IMR-90 (cell line): Measurements from ENCODE around the gene TMEM181. TPM values are rescaled to one million over a fixed set of nuclear protein-coding genes. Genes with fewer than 3 reads are reported as not detected.

Source experiments
- ATAC-seq: fragments of 200-7000 bp; cut with Tn5 transposase; 2 replicates; pipeline ENCODE4 v1.9.1; 2020; ENCODE audit warnings: low read depth, mild to moderate bottlenecking, moderate library complexity
- BruUV-seq: library from RNA; stranded (reverse); fragments of 400-500 nt; replicated peaks from 2 replicates; lab custom pipeline; 2021; lab: Mats Ljungman, UMichigan
- CTCF ChIA-PET: fragments of 300-600 bp; formaldehyde crosslinking; extraction: SDS; loops from one replicate; lab custom pipeline; 2021; ENCODE audit warnings: antibody characterized with exemption; lab: Yijun Ruan, JAX
- POLR2A ChIA-PET: fragments of 300-600 bp; sonication (Branson Sonifier 250); formaldehyde crosslinking; loops from one replicate; lab custom pipeline; 2022; ENCODE audit warnings: antibody characterized with exemption; ENCODE audit not compliant: unreplicated experiment; lab: Charles Lee
- DNase-seq: peaks from one replicate; pipeline ENCODE4 v3.0.0; 2013
- H2AFZ ChIP-seq: replicated peaks from 2 replicates; pipeline ENCODE3; 2013; ENCODE audit warnings: low read length, mild to moderate bottlenecking; ENCODE audit not compliant: poor library complexity
- H2AK5ac ChIP-seq: 2 replicates; pipeline ENCODE4 v1.6.1; 2013; ENCODE audit warnings: low read depth, low read length, inconsistent platforms
- H2AK9ac ChIP-seq: replicated peaks from 2 replicates; pipeline ENCODE3; 2013; ENCODE audit warnings: mild to moderate bottlenecking, low read depth, low read length, moderate library complexity; ENCODE audit not compliant: poor library complexity
- H2BK120ac ChIP-seq: 2 replicates; pipeline ENCODE4 v1.6.1; 2013; ENCODE audit warnings: low read depth, low read length, inconsistent platforms
- H2BK15ac ChIP-seq: 3 replicates; pipeline ENCODE4 v1.6.1; 2013; ENCODE audit warnings: low read depth, low read length, inconsistent platforms
- H2BK20ac ChIP-seq: 2 replicates; pipeline ENCODE4 v1.6.1; 2013; ENCODE audit warnings: low read depth, mild to moderate bottlenecking, inconsistent platforms, low read length, moderate library complexity
- H2BK5ac ChIP-seq: 2 replicates; pipeline ENCODE4 v1.6.1; 2013; ENCODE audit warnings: mild to moderate bottlenecking, low read depth, low read length, inconsistent platforms; ENCODE audit not compliant: poor library complexity, severe bottlenecking
- H3K14ac ChIP-seq: replicated peaks from 2 replicates; pipeline ENCODE4 v1.6.1; 2013; ENCODE audit warnings: low read depth, low read length, inconsistent platforms
- H3K18ac ChIP-seq: 2 replicates; pipeline ENCODE4 v1.6.1; 2013; ENCODE audit warnings: low read depth, low read length, control low read depth
- H3K23ac ChIP-seq: 2 replicates; pipeline ENCODE4 v1.6.1; 2013; ENCODE audit warnings: low read depth, low read length, inconsistent platforms
- H3K27ac ChIP-seq: 2 replicates; pipeline ENCODE4 v1.5.1; 2013; ENCODE audit warnings: mild to moderate bottlenecking, control low read depth, low read length; ENCODE audit not compliant: insufficient read depth
- H3K27me3 ChIP-seq: 2 replicates; pipeline ENCODE4 v1.6.1; 2013; ENCODE audit warnings: low read length; ENCODE audit not compliant: control insufficient read depth, insufficient read depth
- H3K36me3 ChIP-seq: 2 replicates; pipeline ENCODE4 v1.6.1; 2013; ENCODE audit warnings: low read length, mixed read lengths; ENCODE audit not compliant: control insufficient read depth, insufficient read depth
- H3K4ac ChIP-seq: 2 replicates; pipeline ENCODE4 v1.6.1; 2013; ENCODE audit warnings: low read depth, low read length, inconsistent platforms
- H3K4me1 ChIP-seq: 2 replicates; pipeline ENCODE4 v1.6.1; 2013; ENCODE audit warnings: low read length, mixed read lengths; ENCODE audit not compliant: control insufficient read depth, insufficient read depth
- H3K4me2 ChIP-seq: 2 replicates; pipeline ENCODE4 v1.6.1; 2013; ENCODE audit warnings: low read depth, mild to moderate bottlenecking, control low read depth, low read length, moderate library complexity
- H3K4me3 ChIP-seq: 2 replicates; pipeline ENCODE4 v1.5.1; 2013; ENCODE audit warnings: low read depth, mild to moderate bottlenecking, control low read depth, low read length, moderate library complexity; ENCODE audit not compliant: insufficient read depth
- H3K56ac ChIP-seq: 2 replicates; pipeline ENCODE4 v1.6.1; 2013; ENCODE audit warnings: low read length, inconsistent platforms; ENCODE audit not compliant: insufficient read depth; ENCODE audit errors: extremely low read depth
- H3K79me1 ChIP-seq, 2 experiments: 2 replicates each; pipeline ENCODE4 v1.6.1; 2013; ENCODE audit warnings: low read length in 2 of 2, inconsistent platforms in 1 of 2, low read depth in 1 of 2
- H3K9ac ChIP-seq: 2 replicates; pipeline ENCODE4 v1.6.1; 2013; ENCODE audit warnings: low read depth, low read length, control low read depth
- H3K9me1 ChIP-seq: 2 replicates; pipeline ENCODE4 v1.6.1; 2013; ENCODE audit warnings: low read length, inconsistent platforms; ENCODE audit not compliant: insufficient read depth
- H3K9me3 ChIP-seq: 2 replicates; pipeline ENCODE4 v1.6.1; 2013; ENCODE audit warnings: low read length; ENCODE audit not compliant: control insufficient read depth, insufficient read depth
- H4K20me1 ChIP-seq: 2 replicates; pipeline ENCODE4 v1.6.1; 2013; ENCODE audit warnings: low read length, inconsistent platforms; ENCODE audit not compliant: insufficient read depth
- H4K5ac ChIP-seq: 2 replicates; pipeline ENCODE4 v1.6.1; 2013; ENCODE audit warnings: mild to moderate bottlenecking, low read depth, low read length, control low read depth
- H4K8ac ChIP-seq, 2 experiments: 2 replicates each; pipeline ENCODE4 v1.6.1; 2013; ENCODE audit warnings: low read depth in 2 of 2, low read length in 2 of 2, control low read depth in 1 of 2, inconsistent platforms in 1 of 2
- H4K91ac ChIP-seq: 2 replicates; pipeline ENCODE4 v1.6.1; 2013; ENCODE audit warnings: low read depth, low read length, inconsistent platforms; ENCODE audit not compliant: insufficient read depth
- BHLHE40 ChIP-seq: fragments of 150-350 bp; IDR thresholded peaks from 2 replicates; pipeline ENCODE4 v1.6.1; 2016; ENCODE audit warnings: mild to moderate bottlenecking, low read depth, low read length
- CEBPB ChIP-seq: IDR thresholded peaks from 2 replicates; pipeline ENCODE4 v1.6.1; 2012; ENCODE audit warnings: low read depth, low read length, improper control_type of control experiment
- CHD1 ChIP-seq: IDR thresholded peaks from 2 replicates; pipeline ENCODE4 v1.6.1; 2012; ENCODE audit warnings: low read depth, low read length, improper control_type of control experiment
- CTCF ChIP-seq: conservative IDR thresholded peaks from 2 replicates; pipeline ENCODE4 v1.5.1; 2012; ENCODE audit warnings: mild to moderate bottlenecking, low read depth, low read length, improper control_type of control experiment
- ELK1 ChIP-seq: fragments of 150-350 bp; IDR thresholded peaks from 2 replicates; pipeline ENCODE4 v1.6.1; 2016; ENCODE audit warnings: low read depth, mild to moderate bottlenecking, low read length, moderate library complexity, borderline replicate concordance
- MAFK ChIP-seq: IDR thresholded peaks from 2 replicates; pipeline ENCODE4 v1.6.1; 2012; ENCODE audit warnings: low read depth, low read length, improper control_type of control experiment
- MAZ ChIP-seq: IDR thresholded peaks from 2 replicates; pipeline ENCODE4 v1.6.1; 2012; ENCODE audit warnings: low read depth, mild to moderate bottlenecking, low read length, improper control_type of control experiment, moderate library complexity, borderline replicate concordance
- MXI1 ChIP-seq: IDR thresholded peaks from 2 replicates; pipeline ENCODE4 v1.6.1; 2012; ENCODE audit warnings: low read depth, mild to moderate bottlenecking, low read length, moderate library complexity, borderline replicate concordance
- NFE2L2 ChIP-seq: fragments of 150-350 bp; IDR thresholded peaks from 2 replicates; pipeline ENCODE4 v1.6.1; 2016; ENCODE audit warnings: low read depth, mild to moderate bottlenecking, low read length
- POLR2A ChIP-seq: IDR thresholded peaks from 2 replicates; pipeline ENCODE4 v1.6.1; 2012; ENCODE audit warnings: mild to moderate bottlenecking, low read depth, low read length
- RAD21 ChIP-seq: IDR thresholded peaks from 2 replicates; pipeline ENCODE4 v1.6.1; 2012; ENCODE audit warnings: low read length, improper control_type of control experiment
- RCOR1 ChIP-seq: IDR thresholded peaks from 2 replicates; pipeline ENCODE4 v1.6.1; 2012; ENCODE audit warnings: mild to moderate bottlenecking, low read length, improper control_type of control experiment; ENCODE audit not compliant: insufficient replicate concordance
- RFX5 ChIP-seq: IDR thresholded peaks from 2 replicates; pipeline ENCODE4 v1.8.0; 2012; ENCODE audit warnings: low read depth, mild to moderate bottlenecking, low read length, moderate library complexity
- SMC3 ChIP-seq: fragments of 150-350 bp; IDR thresholded peaks from 2 replicates; pipeline ENCODE4 v1.6.1; 2016; ENCODE audit warnings: low read depth, mild to moderate bottlenecking, antibody characterized with exemption, low read length, moderate library complexity
- USF2 ChIP-seq: fragments of 150-350 bp; IDR thresholded peaks from 2 replicates; pipeline ENCODE4 v1.6.1; 2017; ENCODE audit warnings: mild to moderate bottlenecking, antibody characterized with exemption, low read length, low read depth
- WGBS, 2 experiments: methylation state at CpG; one replicate each; pipeline versions ENCODE4 v1.1.5 to v1.1.7; 2013; ENCODE audit warnings: missing lambda C conversion rate in 2 of 2; ENCODE audit not compliant: insufficient read length in 1 of 2; ENCODE audit errors: extremely low coverage in 2 of 2; 5-methylcytosine and 5-hydroxymethylcytosine counted together
- dilution Hi-C: fragments of 300-500 bp; cut with HindIII; formaldehyde crosslinking; loops from one replicate; pipeline ENCODE4 v1.14.3; 2018; ENCODE audit warnings: low sequenced_read_pairs; ENCODE audit not compliant: unreplicated experiment
- in situ Hi-C: fragments of 300-500 bp; cut with MboI; formaldehyde crosslinking; loops from 3 replicates; pipeline ENCODE4 v1.14.3; 2019; ENCODE audit warnings: low sequenced_read_pairs, inconsistent platforms, mixed read lengths
- intact Hi-C: fragments of 100-400 bp; cut with micrococcal nuclease; formaldehyde crosslinking; loops from 2 replicates; pipeline ENCODE4 v1.10.0; 2022
- polyA plus RNA-seq, 3 experiments: library from polyadenylated mRNA; depleted of rRNA; stranded (reverse); fragments of >200 nt; gene quantifications; 2 replicates each; pipeline ENCODE4 v1.2.3, GENCODE V29; 2012; ENCODE audit warnings: low replicate concordance in 1 of 3
- total RNA-seq: library from RNA; depleted of rRNA; stranded (reverse); fragments of >200 nt; gene quantifications from 2 replicates; pipeline ENCODE4 v1.2.3, GENCODE V29; 2012

The TMEM181 gene
- total and polyA plus RNA-seq, 2 of the 4 experiments (the other 2 are of a cell fraction) = 22.8 to 27.8 TPM

- no peak overlapping the region for H2AK9ac ChIP-seq
- in situ Hi-C loops = loop anchor here (25.0 kb wide), 1 partner anchor 1085 kb away; no protein-coding TSS in a partner anchor
- DNase-seq (no peak), ATAC-seq (no peak)
- no peak overlapping the region for H4K91ac ChIP-seq
- no peak overlapping the region for H3K4me3 ChIP-seq
- H3K79me1 ChIP-seq = peaks cover 8 to 54% of the 10 kb centered on the region in 2 experiments
- dilution Hi-C loops = no loop called here
- H3K23ac ChIP-seq = no peak overlapping the region
- H3K56ac ChIP-seq = no peak overlapping the region
- WGBS, 2 experiments = 97% methylated on average over 6 of the region's 20 CpGs; no CpG with 5 or more reads in 1 of the 2 experiments
- no peaks in the 10 kb centered on the region for H3K27me3 ChIP-seq
- ChIA-PET CTCF (no interaction called here), POLR2A (no interaction called here)
- BruUV-seq = no TSS peak
- H3K9me3 ChIP-seq = no peaks in the 10 kb centered on the region
- H3K4me1 ChIP-seq = peaks cover 12% of the 10 kb centered on the region
- H2AK5ac ChIP-seq = peak overlapping the region; percentile 38; the same call in 1 of the 2 replicates
- intact Hi-C loops = no loop called here
- H4K5ac ChIP-seq = no peak overlapping the region
- peaks cover 13% of the 10 kb centered on the region for H3K9me1 ChIP-seq
- H3K27ac ChIP-seq = no peak overlapping the region
- no peak overlapping the region for H3K4me2 ChIP-seq
- no peak overlapping the region for H3K4ac ChIP-seq
- H2BK20ac ChIP-seq = no peak overlapping the region
- no peak overlapping the region for H3K9ac ChIP-seq
- peaks cover 38% of the 10 kb centered on the region for H3K36me3 ChIP-seq
- peak overlapping the region; percentile 8 for H2AFZ ChIP-seq
- H4K20me1 ChIP-seq = peaks cover 9% of the 10 kb centered on the region; the same call in 1 of the 2 replicates
- H3K14ac ChIP-seq = no peak overlapping the region
- no peak overlapping the region for H2BK120ac ChIP-seq
- no peak overlapping the region for H3K18ac ChIP-seq
- no peak overlapping the region for H2BK5ac ChIP-seq
- H2BK15ac ChIP-seq = no peak overlapping the region
- H4K8ac ChIP-seq = no peak overlapping the region
- TF ChIP-seq CHD1 (no peak), MAZ (no peak), RCOR1 (no peak), CTCF (no peak), BHLHE40 (no peak), CEBPB (no peak), MXI1 (no peak), MAFK (no peak), NFE2L2 (no peak), RFX5 (no peak), POLR2A (no peak), USF2 (no peak), SMC3 (no peak), ELK1 (no peak), RAD21 (no peak)
Measured at GRCh38 chr6:158627168-158627939, 67.5 kb downstream of the TMEM181 start.
